HuH-7.5 (cell line): ENCODE data around the gene OTOF.

Experiments
- DNase-seq: peaks from one replicate; pipeline ENCODE4 v3.0.0; 2011; ENCODE audit warnings: low spot score

OTOF gene

DNA sequence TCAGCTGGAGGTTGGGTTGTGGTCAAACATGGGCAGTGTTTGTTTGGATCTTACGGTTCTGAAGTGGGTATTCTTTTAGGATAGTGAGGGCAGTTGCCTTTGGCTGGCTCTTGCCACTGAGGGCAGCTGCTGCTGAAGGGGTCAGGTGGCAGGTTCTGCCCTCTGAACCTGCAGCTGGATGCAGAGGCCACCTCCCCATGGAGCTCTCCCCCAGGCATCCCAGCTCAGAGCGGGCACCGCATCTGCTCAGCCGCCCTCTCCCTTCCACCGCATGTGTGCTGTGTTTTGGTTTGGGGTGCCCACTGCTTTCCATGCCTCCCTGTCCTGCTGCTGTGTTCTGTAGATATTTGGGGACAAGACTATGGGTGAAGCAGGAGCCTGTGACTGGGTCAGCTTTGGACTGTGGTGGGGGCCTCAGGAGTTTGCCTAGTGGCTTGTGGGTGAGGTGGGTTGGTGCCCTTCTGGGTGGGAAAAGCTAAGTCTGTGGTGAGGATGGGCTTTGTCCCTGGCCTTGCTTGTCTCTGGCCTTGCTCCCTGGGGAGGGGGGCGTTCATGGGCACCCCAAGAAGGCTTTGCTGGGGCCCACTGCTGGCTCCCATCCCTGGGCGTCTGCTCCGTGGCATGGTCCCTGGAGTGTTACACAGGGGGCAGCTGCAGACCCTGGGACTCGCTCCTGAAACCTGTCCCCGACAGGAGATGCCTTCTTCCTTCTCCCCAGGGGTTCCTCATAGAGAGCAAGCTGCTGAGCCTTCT lies 28.5 kb downstream of the OTOF start:
- no peak for DNase-seq

DNA sequence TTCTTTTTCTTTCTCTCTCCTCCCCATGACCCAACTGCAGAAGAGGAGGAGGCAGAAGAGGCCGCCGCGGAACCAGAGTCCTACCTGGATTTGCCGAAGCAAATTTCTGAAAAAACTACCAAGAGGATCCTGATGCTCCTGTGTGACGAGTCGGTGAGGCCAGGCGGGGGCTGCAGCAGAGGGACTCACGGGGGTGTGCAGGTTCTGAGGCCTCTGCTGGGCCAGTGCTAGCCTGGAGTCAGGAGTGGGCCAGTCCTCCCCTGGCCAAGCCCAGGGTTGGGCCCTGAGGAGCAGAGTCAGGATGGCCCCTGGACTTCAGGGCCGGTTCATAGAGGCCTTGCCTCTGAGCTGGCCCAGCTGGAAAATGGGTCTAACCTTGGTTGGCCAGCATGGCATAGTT lies 29.3 kb downstream of the OTOF start:
- DNase-seq, result no peak

DNA sequence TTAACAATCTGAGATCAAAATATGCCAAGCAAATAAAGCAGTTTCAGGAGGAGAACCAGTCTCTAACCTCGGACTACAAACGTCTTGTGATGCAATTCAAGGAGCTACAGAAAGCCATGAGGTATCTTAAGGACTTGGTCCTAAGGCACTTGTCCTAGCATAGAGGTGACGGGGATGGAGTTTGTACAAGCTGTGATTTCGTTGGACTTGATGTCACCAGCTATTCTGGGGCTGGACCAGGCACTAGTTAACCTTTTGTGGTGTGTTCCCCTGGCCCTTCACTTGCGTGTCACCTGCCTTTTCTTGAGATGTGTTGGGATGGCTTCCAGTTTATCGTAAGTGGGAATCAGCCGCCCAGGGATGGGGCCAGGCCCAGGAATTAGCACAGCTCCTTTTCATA lies 33.7 kb downstream of the OTOF start:
- DNase-seq, result no peak

DNA sequence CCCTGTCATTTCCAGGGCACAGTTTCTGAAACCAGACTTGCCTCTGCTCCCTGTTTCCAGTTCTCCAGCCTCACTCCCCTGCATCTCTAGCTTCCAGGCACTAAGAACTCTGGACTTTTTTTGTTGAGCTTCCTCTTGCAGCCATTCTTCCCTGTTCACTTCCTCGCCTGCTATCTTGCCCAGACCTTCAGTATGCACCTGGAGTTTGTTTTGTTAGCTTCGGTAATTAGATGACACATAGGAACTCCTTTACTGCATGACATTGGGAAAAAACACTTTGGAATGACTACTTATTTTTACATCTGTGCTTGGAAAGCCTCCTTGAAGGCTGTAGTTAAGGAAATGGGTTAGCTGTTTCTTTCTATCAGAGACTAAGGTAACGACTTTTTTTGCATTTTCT lies 35.2 kb downstream of the OTOF start:
- no peak for DNase-seq

DNA sequence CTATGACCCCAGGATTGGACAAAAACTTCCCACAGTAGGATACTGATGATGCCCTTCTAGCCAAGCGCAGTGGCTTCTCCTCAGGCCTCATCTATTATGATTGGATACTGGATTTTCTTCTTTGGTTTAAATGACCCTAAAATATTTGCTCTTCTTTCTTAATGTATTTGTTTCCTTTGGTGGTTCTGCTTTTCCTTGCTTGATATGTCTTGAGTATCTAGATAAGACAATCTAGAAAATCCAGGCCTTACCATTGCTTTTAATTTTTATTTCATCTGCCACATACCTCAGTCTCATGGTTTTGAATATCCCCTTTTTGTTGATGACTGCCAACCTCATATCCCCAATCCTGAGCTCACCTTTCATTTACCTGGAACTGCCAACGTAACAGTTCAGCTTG lies 35.6 kb downstream of the OTOF start:
- DNase-seq, result no peak

DNA sequence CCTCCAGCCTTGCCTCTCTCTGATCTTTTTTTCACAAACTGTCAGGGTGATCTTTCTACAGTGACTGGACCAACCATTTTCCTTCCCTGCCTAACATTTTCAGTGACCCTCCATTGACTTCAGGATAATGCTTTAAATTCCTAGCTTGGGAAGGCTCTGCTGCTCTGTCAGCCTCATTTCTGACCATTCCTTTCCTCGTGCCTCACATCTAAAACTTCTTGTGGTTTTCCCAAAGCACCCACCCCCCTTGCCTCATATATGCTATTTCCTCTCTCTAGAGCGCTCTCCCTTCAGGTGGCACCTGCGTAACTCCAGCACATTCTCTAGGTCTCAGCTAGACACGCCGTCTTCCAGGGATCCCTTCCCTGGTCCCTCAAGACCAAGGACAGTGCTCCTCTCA lies 39.0 kb downstream of the OTOF start:
- no peak for DNase-seq

DNA sequence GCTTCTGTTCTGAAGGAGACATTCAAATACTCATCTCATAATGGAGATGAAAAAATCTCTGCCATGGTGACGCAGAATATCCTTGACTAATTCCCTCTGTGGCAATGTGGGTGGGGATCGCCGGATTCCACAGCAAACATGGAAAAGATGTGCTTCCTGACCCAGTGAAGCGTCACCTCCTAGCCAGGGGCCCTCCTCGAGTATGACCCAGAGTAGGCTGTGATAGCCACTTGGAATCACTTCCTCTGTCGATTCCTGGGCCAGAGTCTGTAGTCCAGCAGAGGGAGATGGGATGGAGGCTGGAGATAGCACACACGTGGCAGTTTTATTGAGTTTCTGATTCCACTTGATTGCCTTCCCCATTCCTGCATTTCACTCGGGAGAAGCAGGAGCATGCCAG lies 39.4 kb downstream of the OTOF start:
- DNase-seq, result no peak

DNA sequence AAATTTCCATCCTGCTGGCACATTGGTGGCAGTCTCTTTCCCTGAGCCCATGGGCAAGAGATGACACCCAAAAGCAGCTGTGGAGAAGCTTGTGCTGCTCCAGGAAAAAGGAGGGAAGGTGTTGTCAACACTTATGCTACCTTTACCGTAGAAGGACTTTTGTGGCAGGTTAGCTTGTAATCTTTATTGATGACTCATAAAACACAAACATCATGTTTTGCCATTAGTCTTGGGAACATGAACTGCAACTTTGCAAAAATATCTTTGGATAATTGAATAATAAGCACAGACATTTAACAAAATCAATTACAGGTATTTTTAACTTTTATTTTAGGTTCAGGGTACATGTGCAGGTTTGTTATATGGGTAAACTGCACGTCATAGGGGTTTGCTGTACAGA lies 42.8 kb downstream of the OTOF start:
- DNase-seq, result no peak

DNA sequence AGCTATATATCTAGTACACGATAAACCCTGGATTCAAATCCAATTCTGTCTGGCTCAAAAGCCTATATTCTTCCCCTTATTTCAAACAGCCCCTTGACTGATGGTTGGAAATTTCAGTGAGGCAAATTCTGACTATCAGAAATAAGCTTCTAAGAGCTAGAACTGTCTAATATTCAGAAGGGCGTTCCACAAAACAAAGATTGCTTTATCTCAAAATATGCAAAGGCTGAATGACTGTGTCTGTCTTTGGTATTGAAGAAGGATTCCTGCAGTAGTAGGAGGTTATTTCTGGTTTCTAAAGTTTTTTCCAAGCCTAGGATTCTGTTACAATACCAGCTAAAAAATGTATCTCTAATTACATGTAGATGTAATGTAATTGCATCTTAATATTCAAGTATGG lies 45.1 kb downstream of the OTOF start:
- no peak for DNase-seq

DNA sequence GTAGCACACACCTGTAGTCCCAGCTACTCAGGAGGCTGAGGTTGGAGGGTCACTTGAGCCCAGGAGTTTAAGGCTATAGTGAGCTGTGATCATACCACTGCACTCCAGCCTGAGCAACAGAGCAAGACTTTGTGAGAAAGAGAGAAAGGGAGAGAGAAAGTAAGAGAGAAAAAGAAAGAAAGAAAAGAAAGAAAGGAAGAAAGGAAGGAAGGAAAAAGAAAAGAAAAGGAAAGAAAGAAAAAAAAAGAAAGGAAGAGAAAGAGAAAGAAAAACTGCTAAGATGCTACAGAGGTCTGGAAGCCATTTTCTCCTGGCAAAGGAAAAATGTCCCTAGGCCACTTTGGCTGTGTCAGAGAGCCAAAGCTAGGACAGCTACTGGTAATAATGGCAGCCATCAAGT lies 45.6 kb downstream of the OTOF start:
- DNase-seq, result no peak

DNA sequence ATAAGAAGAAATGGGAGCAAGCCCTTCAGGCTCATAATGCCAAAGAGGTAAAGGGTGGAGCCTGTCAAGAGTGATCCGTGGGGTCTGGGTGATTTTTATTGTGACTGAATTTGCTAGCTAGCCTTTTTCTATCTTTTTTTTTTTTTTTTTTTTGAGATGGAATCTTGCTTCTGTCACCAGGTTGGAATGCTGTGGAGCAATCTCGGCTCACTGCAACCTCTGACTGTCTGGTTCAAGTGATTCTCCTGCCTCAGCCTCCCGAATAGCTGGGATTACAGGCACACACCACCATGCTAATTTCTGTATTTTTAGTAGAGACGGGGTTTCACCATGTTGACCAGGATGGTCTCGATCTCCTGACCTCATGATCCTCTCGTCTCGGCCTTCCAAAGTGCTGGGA lies 47.1 kb downstream of the OTOF start:
- no peak for DNase-seq

DNA sequence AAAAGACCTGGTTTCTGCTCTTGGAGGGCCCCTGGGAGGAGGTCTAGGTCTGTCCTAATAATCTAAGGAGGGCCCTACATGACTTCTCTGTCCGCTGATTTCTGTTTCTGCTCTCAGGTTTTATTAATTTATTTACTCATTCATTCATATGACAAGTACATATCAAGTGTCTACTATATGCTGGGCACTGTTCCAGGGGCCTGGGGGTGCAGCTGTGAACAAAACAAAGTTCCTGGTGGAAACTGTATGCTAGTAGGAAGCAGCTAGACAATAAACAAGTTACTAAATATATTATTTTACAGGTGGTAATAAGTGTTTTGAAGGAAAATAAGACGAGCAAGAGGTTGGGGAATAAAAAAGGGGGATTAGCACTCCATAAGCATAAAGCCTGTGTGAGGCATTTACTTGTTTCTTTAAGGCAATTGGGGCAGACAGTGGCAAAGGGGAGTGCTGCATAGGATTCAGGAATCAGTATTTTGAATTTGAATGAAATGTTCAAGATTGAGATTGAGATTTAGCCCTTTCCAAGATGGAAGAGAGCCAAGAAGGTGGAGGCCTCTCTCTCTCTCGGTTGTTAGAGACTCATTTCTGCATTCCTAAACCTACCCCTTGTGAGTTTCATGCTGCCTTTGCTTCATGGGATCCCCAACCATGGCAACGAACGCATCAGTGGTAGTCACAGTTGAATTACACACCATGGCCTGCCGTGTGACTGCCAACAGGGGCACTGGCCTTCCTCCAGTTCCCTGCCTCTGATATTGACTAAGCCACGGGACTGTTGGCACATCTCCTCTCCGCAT lies 47.9 kb downstream of the OTOF start:
- DNase-seq, result no peak

DNA sequence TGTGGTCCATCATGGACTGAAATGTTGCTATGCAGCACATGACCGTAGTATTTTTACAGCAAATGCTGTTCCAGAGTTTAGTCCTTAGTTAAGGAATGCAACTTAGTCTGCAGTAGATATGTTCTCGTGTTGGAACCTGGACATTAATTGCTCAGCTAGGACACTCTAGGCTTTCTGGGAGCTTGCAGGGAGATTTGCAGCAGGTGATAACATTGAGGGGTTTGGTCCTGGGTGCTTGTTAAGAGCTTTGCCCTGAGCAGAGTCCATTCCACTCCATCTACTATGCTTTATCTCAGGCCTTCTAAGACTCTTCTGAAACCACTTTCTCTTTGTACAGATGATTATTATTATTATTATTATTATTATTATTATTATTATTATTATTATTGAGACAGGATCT lies 49.1 kb downstream of the OTOF start:
- DNase-seq, result no peak

DNA sequence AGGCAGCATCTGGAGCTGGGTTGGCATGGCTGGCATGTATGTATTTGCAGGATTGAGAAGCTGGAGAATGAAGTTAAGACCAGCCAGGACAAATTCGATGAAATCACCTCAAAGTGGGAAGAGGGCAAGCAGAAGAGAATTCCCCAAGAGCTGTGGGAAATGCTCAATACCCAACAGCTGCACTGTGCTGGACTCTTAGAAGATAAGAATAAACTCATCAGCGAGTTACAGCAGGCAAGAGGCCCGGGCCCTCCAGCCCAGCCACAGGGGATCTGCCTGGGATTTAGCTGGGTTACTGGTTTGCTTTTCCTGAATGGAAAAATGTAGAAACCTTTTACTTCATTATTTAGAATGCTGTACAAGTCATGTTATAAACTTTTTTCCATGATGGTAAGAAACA lies 53.7 kb downstream of the OTOF start:
- no peak for DNase-seq

DNA sequence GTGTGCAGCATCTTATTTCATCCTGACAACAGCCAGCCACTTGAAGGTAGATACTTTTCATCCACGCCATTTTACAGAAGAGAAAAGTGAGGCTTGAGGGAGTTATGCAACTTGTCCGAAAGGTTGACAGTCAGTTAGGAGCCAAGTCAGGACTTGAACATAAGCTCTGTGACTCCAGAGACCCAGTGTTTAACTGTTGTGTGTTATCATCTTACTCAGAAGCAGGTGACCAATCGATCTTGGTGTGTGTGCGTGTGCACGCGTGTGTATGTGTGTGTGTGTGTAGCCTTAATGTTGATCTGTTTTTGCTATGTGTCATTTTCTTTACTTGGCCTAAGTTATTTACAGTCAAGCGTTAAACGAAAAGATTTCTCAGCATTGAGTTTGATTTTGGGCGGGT lies 54.2 kb downstream of the OTOF start:
- no peak for DNase-seq

DNA sequence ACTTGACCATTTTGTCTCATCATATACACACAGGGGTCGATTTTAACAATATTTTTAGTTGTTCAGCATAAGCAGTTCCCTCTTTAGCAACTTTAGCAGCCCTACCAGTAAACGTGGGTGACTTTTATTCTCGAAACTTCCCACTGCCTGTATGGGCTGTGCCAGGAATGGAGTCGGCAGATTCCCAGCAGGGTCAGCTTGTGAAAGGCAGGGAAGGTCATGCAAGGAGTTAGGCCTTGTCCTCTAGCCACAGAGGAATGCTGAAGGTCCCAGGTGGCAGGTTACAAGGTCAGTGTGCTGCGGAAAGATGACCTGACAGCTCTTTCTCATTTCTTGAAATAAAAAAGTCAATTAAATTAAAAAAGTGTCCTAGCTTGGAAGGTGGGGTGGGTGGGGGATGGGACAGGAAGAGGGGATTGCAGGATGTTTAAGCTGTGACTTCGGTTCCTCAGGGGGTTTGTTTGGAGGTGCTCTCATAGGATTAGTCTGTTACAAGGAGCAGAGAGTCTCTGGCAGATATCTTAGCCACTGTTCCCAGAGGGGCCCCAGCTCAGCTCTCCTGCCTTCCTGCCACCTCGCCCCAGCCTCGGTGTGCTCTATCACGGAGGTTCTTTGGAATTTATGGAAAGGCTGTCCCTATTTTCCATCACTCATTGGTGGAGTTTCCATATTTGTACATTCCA lies 54.8 kb downstream of the OTOF start:
- no peak for DNase-seq

DNA sequence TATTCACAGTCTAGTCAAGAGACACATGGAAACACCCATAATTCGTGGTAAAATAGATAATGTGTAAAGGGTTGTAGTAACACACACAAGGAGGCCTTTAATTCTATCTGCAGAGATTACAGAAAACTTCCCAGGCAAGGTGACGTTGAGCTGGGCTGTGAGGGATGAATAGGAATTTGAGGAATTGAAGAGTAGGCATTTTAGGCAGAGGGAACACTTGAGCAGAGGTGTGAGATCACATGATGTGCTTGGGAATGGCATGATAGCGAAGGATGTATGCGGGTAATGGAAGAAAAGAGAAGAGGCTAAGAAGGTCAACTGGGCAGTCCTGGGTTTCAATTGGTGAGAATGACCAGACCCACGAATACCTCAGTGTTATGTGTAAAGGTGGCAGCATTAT lies 56.0 kb downstream of the OTOF start:
- DNase-seq, result no peak

DNA sequence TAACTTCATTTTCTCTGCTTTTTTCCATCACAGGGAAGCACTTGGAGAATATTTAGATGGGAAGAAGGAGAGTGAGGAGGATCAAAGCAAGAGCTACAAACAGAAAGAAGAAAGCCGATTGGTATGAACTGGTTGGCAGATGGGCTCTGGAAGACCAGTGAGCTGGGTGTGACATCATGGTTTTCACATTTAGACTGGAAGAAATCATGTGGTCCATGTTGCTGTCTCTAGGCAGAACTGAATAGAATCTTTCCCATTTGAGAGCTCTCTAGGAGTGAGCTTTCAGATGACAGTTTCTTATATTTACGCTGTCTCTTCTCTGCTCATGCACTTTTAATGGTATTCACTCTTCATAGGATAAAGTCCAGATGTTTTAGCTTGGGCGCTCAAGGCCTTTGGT lies 63.6 kb downstream of the OTOF start:
- DNase-seq, result no peak

DNA sequence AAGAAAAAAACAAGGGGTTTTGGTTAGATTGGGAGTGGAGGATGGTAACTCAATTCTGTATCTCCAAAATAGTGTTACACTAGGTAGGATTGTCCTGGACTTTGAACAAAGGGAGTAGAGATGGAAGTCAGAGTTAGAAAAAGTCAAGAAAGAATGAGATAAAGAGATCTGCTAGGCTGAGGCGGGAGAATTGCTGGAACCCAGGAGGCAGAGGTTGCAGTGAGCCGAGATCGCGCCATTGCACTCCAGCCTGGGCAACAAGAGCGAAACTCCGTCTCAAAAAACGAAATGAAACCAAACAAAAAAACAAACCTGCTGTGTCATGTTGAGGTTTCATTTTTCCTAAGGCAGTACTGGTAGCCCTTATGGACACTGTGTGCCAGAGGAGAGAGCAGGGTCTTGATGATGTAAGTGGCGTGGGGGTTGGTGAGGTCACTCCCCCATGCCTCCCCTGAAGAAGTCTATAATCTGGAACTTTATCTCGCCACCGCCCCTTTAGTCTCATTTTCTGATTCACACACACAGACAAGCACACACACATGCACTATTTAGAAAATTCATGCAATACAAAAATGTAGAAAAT lies 65.7 kb downstream of the OTOF start:
- DNase-seq, result no peak

DNA sequence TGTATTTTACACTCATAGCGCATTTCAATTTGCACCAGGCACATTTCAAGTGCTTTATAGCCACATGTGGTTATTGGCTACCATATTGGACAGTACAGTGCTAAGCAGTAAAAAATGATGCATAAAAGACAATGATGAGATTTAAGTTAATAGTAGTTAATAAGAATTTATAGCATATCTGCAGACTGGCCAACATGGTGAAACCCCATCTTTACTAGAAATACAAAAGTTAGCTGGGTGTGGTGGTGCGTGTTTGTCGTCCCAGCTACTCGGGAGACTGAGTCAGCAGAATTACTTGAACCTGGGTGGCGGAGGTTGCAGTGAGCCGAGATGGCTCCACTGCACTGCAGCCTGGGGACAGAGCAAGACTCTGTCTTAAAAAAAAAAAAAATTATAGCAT lies 66.5 kb downstream of the OTOF start:
- DNase-seq, result no peak

DNA sequence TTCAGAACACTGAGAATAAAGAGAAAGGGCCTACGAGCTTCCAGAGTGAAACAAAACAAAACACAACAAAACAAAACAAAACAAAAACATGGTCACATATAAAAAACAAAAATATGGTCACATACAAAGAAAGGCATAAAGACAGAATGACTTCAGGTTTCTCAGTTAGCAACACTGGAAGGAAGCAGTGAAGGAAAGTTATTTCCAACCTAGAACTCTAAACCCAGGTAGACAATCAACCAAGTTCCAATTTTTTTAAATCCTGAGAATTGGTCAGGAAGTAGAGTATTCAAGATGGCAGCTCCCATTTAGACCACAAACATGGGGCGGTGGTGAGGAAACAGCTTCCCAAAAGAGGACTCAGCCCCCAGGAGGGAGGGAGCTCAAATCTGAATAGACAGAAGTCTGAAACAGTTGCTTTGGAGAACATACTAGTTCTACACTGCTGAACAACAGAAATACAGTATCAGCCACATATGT lies 67.1 kb downstream of the OTOF start:
- DNase-seq, result no peak

DNA sequence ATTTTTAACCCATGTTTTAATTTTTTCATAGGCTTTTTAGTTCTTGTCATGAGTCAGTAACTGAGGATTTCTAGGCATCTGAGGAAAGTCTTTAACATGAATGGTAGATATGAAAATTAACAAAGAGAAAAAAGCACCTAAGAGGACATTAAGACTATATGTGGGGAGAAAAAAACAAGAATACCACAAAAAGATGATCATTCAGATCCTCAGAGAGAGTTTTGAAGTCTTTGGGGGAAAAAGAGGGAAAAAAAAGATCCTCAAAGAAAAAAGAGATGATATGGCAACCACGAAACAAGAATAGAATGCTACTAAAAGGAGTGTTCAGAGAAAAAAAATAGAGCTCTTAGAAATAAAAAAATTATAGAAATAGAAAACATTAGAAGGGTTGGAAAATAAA lies 68.1 kb downstream of the OTOF start:
- DNase-seq, result no peak

DNA sequence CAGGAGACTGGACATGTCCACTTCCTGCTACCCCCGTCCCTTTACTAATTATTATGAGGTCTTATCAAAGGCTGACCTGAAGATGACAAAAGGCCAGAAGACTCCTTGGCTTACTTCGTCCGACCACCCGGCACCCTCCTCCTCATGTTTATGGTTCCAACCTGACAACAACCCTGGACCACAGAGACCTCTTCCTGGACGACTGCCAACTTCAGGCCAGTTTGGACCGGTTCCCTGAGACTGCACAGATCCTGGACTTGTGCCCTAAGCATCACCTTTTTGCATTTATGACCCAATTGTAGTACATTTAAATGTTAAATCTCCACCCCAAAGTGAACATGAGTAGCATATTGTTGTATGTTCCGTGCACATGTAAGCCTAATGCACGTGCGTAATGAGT lies 70.4 kb downstream of the OTOF start:
- no peak for DNase-seq
